ENCODE results near the gene TRAT1. TPM values are rescaled to one million over a fixed set of nuclear protein-coding genes. Genes with fewer than 3 reads are reported as not detected.

TRAT1 gene
- total RNA-seq, 4 donors from 2014 or later = 2.3 to 3.3 TPM; not detected in 2

GRCh38 chr3:108862865-108863798 is 40.5 kb downstream of the TRAT1 start:
- TF ChIP-seq POLR2A (IDR thresholded peaks at IDR 0.05) (no peak), CTCF (IDR thresholded peaks at IDR 0.05) (no peak)
- Histone ChIP-seq H3K27me3 (no peaks in the 10 kb centered on the region), H3K27ac (no peak overlapping the region), H3K9me3 (no peaks in the 10 kb centered on the region), H3K36me3 (no peaks in the 10 kb centered on the region), H3K4me3 (no peak overlapping the region), H3K4me1 (no peaks in the 10 kb centered on the region)
- DNase-seq = peak in 1 of 3 donors; percentile 25

- peak in 1 of 3 donors; percentile 44 for DNase-seq
- no peak for TF ChIP-seq CTCF (IDR thresholded peaks at IDR 0.05)
- TF ChIP-seq POLR2A (IDR thresholded peaks at IDR 0.05) = no peak
- Histone ChIP-seq H3K36me3 (no peaks in the 10 kb centered on the region), H3K4me3 (no peak overlapping the region), H3K4me1 (no peaks in the 10 kb centered on the region), H3K27me3 (no peaks in the 10 kb centered on the region), H3K27ac (no peak overlapping the region), H3K9me3 (no peaks in the 10 kb centered on the region)
Measured at GRCh38 chr3:108863799-108864135, 41.2 kb downstream of the TRAT1 start.

- no peaks in the 10 kb centered on the region for H3K36me3 ChIP-seq
- no peaks in the 10 kb centered on the region for H3K4me1 ChIP-seq
- DNase-seq = no peak
- H3K27me3 ChIP-seq = no peaks in the 10 kb centered on the region
- H3K9me3 ChIP-seq = no peaks in the 10 kb centered on the region
- no peak overlapping the region for H3K4me3 ChIP-seq
- H3K27ac ChIP-seq = no peak overlapping the region
- TF ChIP-seq POLR2A (IDR thresholded peaks at IDR 0.05) = no peak
- TF ChIP-seq CTCF (IDR thresholded peaks at IDR 0.05) = no peak
Measured at GRCh38 chr3:108877901-108878300, 55.3 kb downstream of the TRAT1 start.

- Histone ChIP-seq H3K27me3 (no peaks in the 10 kb centered on the region), H3K4me3 (no peak overlapping the region), H3K36me3 (no peaks in the 10 kb centered on the region), H3K4me1 (no peaks in the 10 kb centered on the region), H3K9me3 (no peaks in the 10 kb centered on the region), H3K27ac (no peak overlapping the region)
- TF ChIP-seq POLR2A (IDR thresholded peaks at IDR 0.05) = no peak
- TF ChIP-seq CTCF (IDR thresholded peaks at IDR 0.05) = no peak
- DNase-seq = no peak
Measured at GRCh38 chr3:108879915-108880314, 57.3 kb downstream of the TRAT1 start.

- no peak for DNase-seq
- no peak overlapping the region for H3K4me3 ChIP-seq
- H3K4me1 ChIP-seq = no peaks in the 10 kb centered on the region
- no peaks in the 10 kb centered on the region for H3K36me3 ChIP-seq
- H3K9me3 ChIP-seq = no peaks in the 10 kb centered on the region
- H3K27me3 ChIP-seq = no peaks in the 10 kb centered on the region
- H3K27ac ChIP-seq = no peak overlapping the region
- TF ChIP-seq POLR2A (IDR thresholded peaks at IDR 0.05) (no peak), CTCF (IDR thresholded peaks at IDR 0.05) (no peak)
Measured at GRCh38 chr3:108882762-108883161, 60.2 kb downstream of the TRAT1 start.

Measured in Peyer's patch (tissue), 4 donors.